RWPE1 (cell line): ENCODE measurements around the gene IRAK1BP1.
A peak's percentile ranks its signal among the peaks of the same experiment; 100 is the strongest.

Experiments used
- CTCF ChIA-PET: fragments of 350-600 bp; sonication (Branson Sonifier 250); formaldehyde crosslinking; extraction: SDS; loops from one replicate; lab custom pipeline; 2021; lab: Yijun Ruan, JAX
- POLR2A ChIA-PET: fragments of 400-600 bp; formaldehyde crosslinking; extraction: SDS; loops from one replicate; lab custom pipeline; 2020; ENCODE audit warnings: antibody characterized with exemption; ENCODE audit not compliant: low non-redundant PET; lab: Yijun Ruan, JAX
- DNase-seq: peaks from one replicate; pipeline ENCODE4 v3.0.0; 2012; ENCODE audit warnings: low spot score
- H3K27ac ChIP-seq: fragments of 450-650 bp; 2 replicates; pipeline ENCODE4 v1.5.1; 2017
- TF ChIP-seq, protein P1 (sequence below): fragments of 450-650 bp; conservative IDR thresholded peaks from 2 replicates; pipeline ENCODE4 v1.5.1; 2017; ENCODE audit warnings: low read depth, mild to moderate bottlenecking

Gene IRAK1BP1

DNA sequence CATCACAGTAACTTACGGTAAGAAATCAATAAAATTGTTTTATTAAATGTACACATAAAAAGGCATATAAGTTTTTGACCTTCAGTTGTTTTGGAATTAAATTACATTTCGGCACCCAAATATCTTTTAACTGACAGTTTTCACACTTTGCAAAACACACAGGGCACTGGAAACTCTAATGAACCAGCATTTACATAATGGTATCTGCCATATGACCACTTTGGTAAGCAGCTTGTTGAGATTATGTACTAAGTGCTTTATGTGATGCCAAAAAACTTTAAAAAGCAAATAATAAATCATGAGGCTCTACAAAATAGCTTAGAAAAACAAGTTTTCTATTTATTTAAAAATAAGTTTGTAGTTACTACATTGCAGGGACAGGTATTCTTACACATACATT, 68.2 kb downstream of the IRAK1BP1 start:
- ChIA-PET POLR2A (no interaction called here), CTCF (interaction anchor here (0.9 kb wide), 1 partner anchor 9 kb away, joined by 3 read pairs; no protein-coding TSS in a partner anchor)
- no peak overlapping the region for H3K27ac ChIP-seq
- DNase-seq, result no peak
- TF ChIP-seq, protein P1, sequence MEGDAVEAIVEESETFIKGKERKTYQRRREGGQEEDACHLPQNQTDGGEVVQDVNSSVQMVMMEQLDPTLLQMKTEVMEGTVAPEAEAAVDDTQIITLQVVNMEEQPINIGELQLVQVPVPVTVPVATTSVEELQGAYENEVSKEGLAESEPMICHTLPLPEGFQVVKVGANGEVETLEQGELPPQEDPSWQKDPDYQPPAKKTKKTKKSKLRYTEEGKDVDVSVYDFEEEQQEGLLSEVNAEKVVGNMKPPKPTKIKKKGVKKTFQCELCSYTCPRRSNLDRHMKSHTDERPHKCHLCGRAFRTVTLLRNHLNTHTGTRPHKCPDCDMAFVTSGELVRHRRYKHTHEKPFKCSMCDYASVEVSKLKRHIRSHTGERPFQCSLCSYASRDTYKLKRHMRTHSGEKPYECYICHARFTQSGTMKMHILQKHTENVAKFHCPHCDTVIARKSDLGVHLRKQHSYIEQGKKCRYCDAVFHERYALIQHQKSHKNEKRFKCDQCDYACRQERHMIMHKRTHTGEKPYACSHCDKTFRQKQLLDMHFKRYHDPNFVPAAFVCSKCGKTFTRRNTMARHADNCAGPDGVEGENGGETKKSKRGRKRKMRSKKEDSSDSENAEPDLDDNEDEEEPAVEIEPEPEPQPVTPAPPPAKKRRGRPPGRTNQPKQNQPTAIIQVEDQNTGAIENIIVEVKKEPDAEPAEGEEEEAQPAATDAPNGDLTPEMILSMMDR, result no peak

DNA sequence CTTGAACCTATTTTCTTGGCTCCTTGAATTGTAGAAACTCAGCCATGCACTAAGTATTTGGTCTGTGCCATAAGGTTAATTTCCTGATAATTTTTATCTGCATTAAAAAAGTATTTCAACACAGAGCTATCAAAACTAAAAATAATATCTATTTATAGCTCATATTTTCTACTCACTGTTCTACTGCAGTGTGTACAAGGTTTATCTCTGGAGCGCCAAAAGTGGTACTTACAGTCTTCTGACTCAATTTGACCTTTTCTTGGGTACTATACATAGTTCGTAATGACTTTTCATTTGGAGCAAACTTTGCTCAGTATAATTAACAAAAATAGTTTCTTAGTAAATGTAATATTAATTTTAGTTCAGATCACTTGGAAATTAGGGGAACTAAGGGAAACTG, 69.2 kb downstream of the IRAK1BP1 start:
- TF ChIP-seq, protein P1, result no peak
- POLR2A ChIA-PET, result no interaction called here
- H3K27ac ChIP-seq, result no peak overlapping the region
- CTCF ChIA-PET, result interaction anchor here (0.9 kb wide), 1 partner anchor 9 kb away, joined by 3 read pairs; no protein-coding TSS in a partner anchor
- DNase-seq, result no peak

DNA sequence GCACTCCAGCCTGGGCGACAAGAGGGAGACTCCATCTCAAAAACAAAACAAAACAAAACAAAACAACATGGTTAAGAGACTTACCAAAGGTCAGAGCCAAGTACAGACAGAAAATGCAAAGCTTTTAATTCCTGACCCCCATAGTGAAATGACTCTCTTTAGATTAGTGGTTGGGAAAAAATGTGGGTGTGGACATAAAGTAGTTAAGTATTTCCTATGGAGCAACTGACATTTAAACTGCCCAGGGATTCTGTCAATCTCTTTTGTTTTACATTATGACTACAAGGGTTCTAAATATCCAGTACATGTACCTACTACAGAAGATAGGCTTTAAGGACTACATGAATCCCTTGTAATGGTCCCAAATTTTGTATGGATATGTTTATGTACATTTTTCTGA, 75.1 kb downstream of the IRAK1BP1 start:
- CTCF ChIA-PET, result interaction anchor here (0.6 kb wide), 1 partner anchor 15 kb away, joined by 3 read pairs; no protein-coding TSS in a partner anchor
- H3K27ac ChIP-seq, result no peak overlapping the region
- peak; percentile 16 for DNase-seq
- POLR2A ChIA-PET, result no interaction called here
- TF ChIP-seq, protein P1, result no peak

DNA sequence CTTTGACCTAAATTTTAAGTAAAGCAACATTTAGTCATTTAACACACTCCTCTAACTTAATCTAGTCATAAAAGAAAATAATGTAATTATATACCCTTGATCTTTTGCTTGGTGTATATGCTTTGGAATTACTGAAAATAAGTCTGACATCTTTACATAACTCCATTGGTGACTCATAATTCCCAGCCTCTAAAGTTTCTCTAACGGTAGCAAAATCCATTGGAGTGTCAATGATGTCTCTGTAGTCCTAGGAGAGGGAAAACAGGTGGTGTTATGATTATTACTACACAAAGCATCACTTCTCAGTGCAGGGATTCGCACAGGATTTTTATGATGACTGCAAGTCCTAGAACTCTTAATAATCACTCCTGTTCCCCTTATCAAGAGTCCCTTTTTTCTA, 80.2 kb downstream of the IRAK1BP1 start:
- CTCF ChIA-PET, result no interaction called here
- no peak overlapping the region for H3K27ac ChIP-seq
- POLR2A ChIA-PET, result no interaction called here
- TF ChIP-seq, protein P1, result no peak
- DNase-seq, result no peak

DNA sequence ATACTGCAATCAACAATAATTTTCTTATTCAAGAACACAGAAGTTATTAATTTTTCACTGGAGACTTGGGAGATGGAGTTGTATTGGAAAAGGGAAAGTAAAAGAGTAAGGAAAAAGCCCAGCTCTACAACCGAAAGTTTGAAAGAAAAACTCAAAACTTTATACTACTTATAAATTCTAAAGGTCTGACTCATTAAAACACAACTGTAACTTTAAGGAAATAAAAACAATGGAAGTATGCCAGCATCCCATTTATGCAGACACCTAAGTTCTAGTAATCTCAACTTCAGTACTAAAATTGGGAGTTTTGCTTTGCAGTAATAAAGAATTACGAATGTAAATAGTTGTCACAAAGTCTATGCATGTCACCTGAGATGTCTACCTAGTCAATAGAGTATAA, 80.6 kb downstream of the IRAK1BP1 start:
- TF ChIP-seq, protein P1, result no peak
- H3K27ac ChIP-seq, result no peak overlapping the region
- CTCF ChIA-PET, result interaction anchor here (0.6 kb wide), 1 partner anchor 90 kb away, joined by 4 read pairs; no protein-coding TSS in a partner anchor
- POLR2A ChIA-PET, result no interaction called here
- DNase-seq, result no peak

DNA sequence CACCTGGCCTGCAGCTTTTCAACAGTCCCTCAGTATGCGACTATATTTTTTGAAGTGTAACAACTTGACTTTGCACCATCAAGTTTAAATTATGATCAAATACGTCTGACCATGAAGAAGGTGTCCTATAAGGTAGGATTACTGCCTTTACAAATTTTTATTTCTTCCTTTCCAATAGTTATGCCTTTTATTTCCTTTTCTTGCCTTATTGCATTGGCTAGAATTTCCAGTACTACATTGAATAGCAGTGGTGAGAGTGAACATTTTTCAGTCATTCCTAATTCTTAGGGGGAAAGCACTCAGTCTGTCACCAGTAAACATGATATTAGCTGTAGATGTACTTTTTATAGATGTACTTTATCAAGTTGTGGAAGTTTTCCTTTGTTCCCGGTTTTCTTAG, 81.4 kb downstream of the IRAK1BP1 start:
- ChIA-PET POLR2A (no interaction called here), CTCF (interaction anchor here (0.6 kb wide), 1 partner anchor 89 kb away, joined by 4 read pairs; no protein-coding TSS in a partner anchor)
- TF ChIP-seq, protein P1, result no peak
- no peak overlapping the region for H3K27ac ChIP-seq
- DNase-seq, result no peak

DNA sequence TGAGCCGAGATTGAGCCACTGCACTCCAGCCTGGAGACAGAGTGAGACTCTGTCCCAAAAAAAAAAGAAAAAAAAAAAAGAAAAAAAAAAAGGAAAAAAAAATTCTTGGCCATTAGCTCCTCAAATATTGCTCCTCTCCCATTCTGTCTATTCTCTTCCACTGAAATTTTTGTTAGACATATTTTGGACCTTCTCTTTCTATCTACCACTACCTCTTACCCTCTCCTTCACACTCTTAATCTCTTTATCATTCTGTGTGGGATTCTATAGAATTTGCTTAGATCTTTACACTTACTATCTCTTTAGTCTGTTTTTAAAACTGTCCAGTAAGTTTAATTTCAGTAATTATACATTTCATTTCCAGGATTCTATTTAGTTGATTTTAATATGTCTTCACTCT, 85.0 kb downstream of the IRAK1BP1 start:
- POLR2A ChIA-PET, result no interaction called here

More for the DNA sequence above, 85.0 kb downstream of the IRAK1BP1 start:
- H3K27ac ChIP-seq, result no peak overlapping the region
- no peak for DNase-seq
- TF ChIP-seq, protein P1, result no peak
- CTCF ChIA-PET, result no interaction called here
